NT2/D1 (cell line): ENCODE data around the gene SNTG2.

Experiments
- SUZ12 ChIP-seq: IDR thresholded peaks from 2 replicates; pipeline ENCODE4 v1.6.1; 2011; ENCODE audit not compliant: insufficient read length, insufficient read depth; ENCODE audit errors: extremely low read depth
- YY1 ChIP-seq: IDR thresholded peaks from 2 replicates; pipeline ENCODE4 v1.6.1; 2011; ENCODE audit not compliant: insufficient read length, insufficient read depth

GRCh38 chr2:1072250-1072649, 121.6 kb downstream of the SNTG2 start:
- TF ChIP-seq SUZ12 (no peak), YY1 (no peak)
